NK-92 (cell line): ENCODE results near the gene CEP43.

ENCODE experiments used
- DNase-seq: peaks from one replicate; lab custom pipeline; 2025; ENCODE audit not compliant: unreplicated experiment; lab: John Stamatoyannopoulos, UW

The CEP43 gene

DNA sequence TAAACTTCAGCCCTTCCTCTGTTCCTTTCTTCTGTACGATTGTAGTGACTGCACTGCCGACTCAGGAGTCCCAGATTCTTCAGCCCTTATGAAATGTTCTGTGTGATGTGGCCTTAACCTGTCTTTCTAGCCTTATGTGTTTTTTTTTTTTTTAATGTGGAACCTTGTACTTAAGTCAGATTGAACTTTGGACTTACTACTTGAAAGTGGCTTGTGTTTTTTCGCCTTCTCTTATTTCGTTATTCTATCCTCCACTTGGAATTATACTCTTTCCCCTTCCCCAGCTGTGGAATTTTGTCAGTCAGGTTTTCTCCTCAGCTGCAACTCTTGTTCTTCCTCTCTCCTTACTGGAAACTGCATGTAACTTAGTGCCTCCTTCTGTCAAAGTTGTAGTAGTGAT is 8.8 kb downstream of the CEP43 start:
- no peak for DNase-seq

DNA sequence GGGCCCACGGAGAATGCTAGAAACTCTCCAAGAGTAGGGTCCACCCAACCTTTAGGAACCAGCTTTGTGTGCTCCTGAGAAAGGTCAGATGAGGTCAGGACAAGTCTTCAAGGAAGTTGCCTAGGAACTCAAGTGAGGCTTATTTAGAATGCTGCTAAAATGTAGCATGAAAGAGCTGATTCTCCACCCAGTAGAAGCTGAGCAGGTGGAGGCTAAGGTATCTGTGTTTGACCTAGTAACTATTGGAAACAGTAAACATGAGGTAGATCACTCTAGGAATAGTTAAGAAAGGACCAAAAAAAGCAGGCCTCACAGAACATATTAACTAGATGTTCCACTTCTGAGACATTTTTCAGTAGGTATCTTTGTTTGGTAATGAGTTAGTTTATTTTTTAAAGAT is 13.9 kb downstream of the CEP43 start:
- no peak for DNase-seq

DNA sequence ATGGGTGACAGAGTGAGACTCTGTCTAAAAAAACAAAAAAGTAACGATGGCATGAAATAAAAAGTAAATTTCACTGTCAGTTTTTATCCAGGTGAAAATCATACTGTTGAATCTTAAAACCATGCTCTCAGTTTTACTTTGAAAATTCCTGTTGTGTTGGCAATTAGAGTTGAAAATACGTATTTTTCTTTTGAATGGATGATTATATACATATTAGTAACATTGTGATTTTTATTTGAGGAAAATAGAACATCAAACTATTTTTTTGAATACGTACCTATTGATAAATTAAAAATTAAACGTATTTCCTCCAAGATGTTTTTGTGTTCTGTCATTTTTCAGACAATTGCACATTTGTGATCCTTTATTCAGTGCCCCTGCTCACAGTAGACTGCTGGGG is 14.7 kb downstream of the CEP43 start:
- no peak for DNase-seq

DNA sequence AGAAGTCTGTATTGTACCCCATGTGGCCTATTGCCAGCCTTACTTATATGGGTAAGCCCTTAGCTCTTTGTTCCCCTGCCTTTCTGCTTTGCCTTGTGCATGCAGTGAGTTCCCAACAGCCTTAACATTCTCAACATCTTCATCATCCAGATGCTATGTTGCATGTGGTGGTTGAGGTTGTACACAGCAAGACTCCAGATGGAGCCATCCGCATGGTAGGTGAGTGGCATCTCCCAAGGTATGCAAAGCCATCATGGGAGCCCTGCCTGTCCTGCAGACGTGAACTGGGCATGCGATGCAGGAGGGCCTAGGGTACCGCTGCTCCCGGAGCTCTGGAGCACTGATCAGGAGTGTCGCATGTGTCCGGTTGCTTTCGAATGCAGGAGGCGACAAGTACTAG is 16.1 kb downstream of the CEP43 start:
- DNase-seq: no peak

DNA sequence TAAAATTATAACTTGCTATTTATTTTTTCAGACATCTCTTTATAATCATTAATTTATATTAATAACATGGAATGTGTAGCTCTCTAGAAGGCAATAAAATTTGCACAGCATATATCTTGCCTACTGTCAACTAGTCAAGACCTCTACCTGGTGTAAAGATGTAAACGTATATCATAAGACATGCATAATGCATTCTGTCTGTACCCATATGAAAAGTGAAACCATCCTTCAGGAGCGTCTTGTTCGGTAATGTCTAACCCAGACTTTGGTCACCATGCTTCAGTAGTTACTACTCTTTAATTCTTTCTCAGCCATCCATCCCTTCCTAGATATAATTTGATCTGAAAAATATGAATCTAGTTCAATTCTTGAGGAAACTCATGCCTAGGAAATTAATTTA is 21.0 kb downstream of the CEP43 start:
- DNase-seq: no peak

DNA sequence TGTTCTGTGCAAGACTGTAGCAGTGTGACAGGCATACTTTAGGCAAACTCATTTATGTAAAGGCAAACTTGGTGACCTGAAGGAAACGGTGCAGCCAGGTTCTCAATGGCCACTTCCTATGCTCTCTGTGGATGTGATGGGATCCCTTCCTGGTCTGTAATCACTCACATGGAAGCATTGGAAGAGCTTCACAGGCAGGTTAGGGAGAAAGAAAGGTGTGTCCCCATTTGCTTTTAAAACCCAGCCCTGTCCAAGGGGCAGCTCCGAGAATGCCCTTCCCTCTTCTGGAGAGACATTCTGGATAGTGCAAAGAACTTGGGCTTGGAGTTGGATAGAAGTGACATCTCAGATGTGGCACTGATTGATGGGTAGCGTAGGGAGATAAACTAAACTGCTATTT is 28.1 kb downstream of the CEP43 start:
- DNase-seq: no peak

DNA sequence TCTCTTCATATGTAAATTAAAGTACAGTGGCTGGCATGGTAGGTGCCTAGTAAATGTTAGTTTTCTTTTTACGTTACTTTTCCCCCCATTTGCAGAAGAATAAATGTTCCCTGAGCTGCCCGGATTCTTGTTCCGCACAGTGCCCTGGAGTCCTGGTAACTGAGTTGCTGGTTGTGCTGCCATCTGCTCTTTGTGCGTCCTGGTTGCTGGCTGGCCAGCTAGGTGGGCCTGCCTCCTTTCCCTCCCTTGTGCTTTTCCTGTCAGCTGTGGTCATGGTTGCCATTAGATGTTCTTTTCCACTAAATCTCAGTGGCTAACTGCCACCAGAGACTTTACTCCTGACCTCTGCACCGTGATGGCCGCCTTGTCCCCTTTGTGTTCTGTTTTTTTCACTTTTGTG is 28.6 kb downstream of the CEP43 start:
- no peak for DNase-seq

DNA sequence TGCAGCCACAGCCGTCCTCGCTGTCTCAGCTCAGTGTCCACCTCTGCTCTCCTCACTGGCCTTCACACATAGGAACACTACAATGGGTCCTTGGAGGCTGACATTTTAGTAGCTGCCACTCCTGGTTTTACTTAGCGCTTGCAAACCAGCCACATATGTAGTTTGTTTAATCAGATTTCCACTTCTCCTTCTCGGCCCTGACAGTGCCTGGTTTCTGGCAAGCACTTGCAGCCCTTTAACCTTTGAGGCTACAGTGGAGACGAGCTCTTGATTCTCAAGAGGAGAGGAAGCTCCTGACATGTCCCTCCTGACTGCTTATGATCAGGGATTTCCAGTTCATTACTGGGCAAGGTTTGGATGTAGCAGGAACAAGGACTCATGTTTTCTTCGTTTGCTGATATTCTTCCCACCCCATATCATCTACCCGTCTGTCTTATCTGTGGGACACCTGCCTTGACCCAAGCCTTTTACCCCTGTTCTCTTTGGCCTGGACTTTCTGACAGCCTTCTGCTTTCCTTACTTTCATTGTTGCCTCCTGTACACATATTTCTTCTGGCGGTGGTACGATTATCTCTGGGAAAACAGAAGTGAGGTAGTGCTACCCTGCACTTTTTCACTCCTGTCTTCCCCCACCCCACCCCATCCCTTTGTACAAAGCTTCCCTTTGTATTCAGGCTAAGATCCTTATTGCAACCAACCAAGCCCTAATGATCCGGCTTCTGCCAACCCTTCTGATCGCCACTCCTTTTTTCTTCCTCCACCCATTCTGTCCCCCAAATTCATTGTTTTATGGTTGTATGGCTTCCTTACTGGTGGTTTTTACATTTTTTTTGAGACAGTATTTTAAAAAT is 31.2 kb downstream of the CEP43 start:
- no peak for DNase-seq

DNA sequence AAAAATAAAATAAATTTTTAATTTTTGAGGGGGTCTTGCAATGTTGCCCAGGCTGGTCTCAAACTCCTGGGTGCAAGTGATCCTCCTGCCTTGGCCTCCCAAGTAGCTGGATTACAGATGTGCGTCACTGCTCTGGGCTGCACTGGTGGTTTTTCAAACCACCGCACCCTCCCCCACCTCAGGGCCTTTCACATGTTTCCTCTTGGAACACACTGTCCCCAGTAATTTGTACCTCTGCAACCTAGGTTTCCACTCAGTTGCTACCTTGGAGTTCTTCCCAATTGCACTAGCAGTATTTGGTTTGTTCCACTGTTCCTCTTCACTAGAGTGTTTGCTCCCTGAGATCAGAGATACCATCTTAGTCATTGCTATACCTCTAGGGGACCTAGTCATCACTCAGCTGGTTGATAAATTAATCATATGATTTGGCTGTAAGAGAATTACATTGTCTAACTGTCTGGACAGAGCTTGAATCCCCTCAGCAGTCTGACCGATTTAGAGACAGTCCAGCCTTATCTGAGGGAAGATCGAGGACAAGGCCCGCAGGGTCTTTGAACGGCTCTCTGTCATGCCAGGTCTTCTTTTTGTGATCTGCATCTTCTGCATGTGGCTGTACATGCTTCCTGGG is 32.0 kb downstream of the CEP43 start:
- DNase-seq: no peak

DNA sequence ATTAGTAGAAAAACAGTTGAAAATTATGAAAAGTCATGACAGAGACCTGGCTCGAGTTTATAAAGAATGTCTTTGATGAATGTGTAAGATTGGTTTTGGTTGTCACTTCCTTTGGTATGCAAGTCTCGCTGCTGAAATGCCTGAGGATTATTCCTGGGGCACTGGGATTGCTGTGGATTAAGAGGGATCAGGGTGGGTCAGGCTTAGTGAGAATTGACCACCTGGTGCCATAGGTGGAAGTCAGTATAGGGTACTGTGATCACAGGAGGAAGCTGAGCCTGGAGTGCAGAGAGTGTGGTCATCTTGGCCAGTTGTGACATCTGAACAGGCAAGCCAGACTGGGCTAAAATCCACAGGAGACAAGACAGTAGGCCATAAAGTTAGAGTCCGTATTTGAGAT is 34.9 kb downstream of the CEP43 start:
- DNase-seq: no peak

DNA sequence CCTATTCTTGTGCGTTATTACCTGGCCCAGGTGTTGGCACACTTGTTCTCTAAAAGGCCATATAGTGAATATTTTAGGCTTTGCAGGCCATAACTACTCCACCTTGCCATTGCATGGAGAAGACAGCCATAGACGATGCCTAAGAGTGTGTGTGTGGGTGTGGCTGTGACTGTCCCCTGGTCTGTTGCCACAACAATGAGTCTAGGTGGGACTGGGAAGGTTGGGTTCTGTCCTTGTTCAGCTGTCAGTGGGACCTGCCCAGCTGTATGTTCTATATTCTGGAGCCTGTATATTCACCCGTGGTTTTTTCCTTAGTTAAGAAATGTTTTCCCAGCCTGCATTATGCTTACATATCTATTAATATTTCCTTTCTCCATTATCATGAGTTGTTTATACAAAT is 38.6 kb downstream of the CEP43 start:
- no peak for DNase-seq

DNA sequence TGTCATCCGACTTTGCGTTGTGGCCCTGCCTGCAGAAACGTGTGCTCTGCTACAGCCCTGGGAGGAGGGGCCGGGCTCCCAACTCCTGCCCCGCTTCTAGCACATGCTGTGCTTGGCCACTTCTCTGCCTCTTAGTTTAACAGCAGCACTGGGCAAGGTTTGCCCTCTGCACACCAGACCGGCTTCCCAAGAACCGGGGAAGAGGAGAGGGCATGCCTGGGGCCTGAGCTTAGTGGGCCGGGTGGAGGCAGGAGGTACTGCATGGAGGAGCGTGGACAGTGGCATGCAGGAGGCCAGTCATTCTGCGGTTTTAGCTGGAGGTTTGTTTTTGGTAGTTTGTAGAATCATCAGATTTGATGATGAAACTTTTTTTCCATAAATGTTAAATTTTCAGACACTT is 45.5 kb downstream of the CEP43 start:
- no peak for DNase-seq

DNA sequence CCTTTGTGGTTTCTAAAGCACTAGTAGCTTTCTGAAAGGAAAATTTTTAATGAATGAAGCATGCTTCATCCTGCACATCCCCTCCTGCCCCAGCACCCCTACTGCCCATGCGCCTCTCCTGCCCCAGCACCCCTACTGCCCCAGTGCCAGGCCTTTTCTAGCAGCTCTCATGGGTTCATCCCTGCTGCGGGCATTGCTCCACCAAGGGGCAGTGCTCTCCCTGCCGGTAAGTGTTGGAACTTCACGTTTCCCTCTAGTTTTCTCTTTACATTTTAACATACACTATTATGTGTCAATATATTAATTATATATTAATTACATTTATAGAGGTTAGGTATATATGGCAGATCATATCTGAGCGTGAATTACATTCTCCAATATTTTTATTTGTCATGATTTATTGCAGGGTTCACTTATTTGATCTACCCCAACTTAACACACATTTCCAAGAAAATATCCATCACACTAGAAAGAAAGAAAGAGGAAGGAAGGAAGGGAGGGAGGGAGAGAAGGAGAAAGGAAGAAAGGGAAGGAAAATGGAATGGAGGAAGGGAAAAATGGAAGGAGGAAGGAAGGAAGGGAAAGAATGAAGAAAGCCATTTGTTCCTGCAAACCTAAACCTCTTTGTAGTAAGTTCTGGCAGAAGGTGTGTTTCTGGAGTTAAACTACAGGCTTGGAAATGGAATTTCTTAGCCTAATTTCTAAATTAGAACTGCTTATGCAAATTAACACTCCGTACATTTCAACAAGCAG is 46.8 kb downstream of the CEP43 start:
- no peak for DNase-seq

DNA sequence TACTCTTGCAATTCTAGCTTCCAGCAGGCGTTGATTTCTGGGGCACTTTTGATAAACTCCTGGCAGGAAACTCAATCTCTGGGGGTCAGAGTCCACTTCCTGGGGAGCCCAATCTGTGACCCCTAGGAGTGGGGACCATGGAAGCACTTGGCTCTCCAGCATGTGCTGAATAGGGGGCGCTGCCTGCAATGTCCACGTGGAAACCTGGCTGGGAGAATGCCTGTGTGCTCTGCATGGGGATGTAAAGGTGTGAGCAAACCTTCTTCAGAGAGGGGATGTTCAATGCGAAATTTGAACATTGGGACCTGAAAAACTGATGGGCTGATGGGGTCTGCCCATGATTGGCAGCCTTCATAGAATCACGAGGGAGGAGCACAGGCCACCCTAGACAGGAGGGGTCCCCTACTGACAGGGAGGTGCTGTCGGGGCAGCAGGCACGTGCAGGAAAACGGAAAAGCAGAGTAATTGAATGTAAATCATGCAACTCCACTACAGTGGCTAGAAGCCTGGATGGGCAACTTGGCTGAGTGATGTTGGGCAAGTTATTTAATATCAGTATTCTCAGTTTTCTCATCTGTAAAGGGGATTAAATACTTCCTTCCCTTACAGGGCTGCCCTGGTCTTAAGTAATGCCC is 47.8 kb downstream of the CEP43 start:
- no peak for DNase-seq

DNA sequence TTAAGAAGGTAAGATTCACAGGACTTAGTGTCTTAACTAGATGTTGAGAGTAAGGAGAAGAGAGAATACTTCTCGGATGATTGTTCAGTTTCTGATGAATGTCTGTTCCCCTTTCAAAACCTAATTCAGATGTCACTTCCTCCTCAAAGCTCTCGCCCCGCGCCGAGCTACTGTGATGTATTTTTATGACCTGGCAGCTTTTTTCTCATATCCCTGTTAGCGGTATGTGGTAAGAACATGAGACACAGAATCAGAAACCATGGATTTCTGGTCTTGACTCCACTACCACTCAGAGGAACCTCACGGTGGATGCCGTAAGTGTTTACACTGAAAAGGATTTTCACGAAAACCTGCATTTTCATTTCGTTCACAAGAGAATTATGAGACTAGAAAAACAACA is 48.4 kb downstream of the CEP43 start:
- DNase-seq: no peak
